ENCODE results near the gene CCDC154.

Gene CCDC154

GRCh38 chr16:1450218-1450617, 5.9 kb upstream of the CCDC154 start (continued):
- TF ChIP-seq REST (tag by site-specific recombination; IDR thresholded peaks at IDR 0.05), result no peak

DNA sequence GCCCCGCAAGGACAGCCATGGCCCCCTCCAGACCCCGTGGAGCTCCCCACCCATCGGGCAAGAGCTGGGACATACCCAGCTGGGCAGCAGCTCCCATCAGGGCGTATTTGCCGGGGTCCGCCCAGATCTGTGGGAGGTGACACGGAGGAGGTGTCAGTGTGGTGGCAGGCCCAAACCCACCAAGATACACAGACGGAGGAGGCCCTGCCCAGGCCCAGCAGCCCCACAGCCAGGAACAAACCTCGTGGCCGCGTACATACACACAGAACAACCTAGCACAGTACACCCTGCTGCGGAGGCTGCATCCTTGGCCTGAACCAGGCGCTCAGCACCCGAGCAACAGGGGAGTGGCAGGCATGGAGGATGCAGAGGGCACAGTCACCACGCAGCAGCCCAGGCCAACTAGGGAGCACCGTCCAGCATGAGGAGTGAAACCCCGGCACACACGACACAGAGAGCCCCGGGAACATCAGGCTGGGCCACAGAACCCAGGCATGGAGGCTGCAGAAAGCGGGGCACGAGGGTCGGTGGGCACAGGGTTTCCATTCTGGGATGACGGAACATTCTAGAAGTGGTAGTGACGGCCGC, 4.9 kb upstream of the CCDC154 start:
- no peaks in the 10 kb centered on the region for H3K9me3 ChIP-seq (ENCODE audit: control insufficient read depth, insufficient read depth, low read depth, low read length)
- peaks cover 0 to 64% of the 10 kb centered on the region in 2 experiments; a peak in 1 of 3 replicates for H3K36me3 ChIP-seq (ENCODE audit: control insufficient read depth in 2 of 2, insufficient read depth in 1 of 2, low read length in 2 of 2)
- no peak overlapping the region for H3K4me3 ChIP-seq (ENCODE audit: low read depth, low read length)
- ChIA-PET POLR2A (no interaction called here), CTCF (no interaction called here)
- no peaks in the 10 kb centered on the region for H3K4me1 ChIP-seq (ENCODE audit: control insufficient read depth, insufficient read depth, low read length)
- no peak overlapping the region for H3K27ac ChIP-seq (ENCODE audit: extremely low read depth, low read depth, low read length)
- TF ChIP-seq ZSCAN30 (tag by site-specific recombination; IDR thresholded peaks at IDR 0.05) (no peak), ZNF664 (tag by site-specific recombination; IDR thresholded peaks at IDR 0.05) (no peak), FEZF1 (tag by site-specific recombination; IDR thresholded peaks at IDR 0.05) (no peak), BCL11B (tag by site-specific recombination; IDR thresholded peaks at IDR 0.05; ENCODE audit: low read depth) (no peak), BCL6B (tag by site-specific recombination; IDR thresholded peaks at IDR 0.05) (no peak), ZNF292 (tag by site-specific recombination; IDR thresholded peaks at IDR 0.05; ENCODE audit: borderline replicate concordance, low read depth) (no peak), OSR2 (tag by site-specific recombination; IDR thresholded peaks at IDR 0.05) (no peak), ZNF610 (tag by site-specific recombination; IDR thresholded peaks at IDR 0.05; ENCODE audit: borderline replicate concordance) (no peak), ZNF76 (tag by site-specific recombination; IDR thresholded peaks at IDR 0.05; ENCODE audit: borderline replicate concordance, low read depth) (no peak), ZNF785 (tag by site-specific recombination; IDR thresholded peaks at IDR 0.05) (no peak), ZNF211 (tag by site-specific recombination; IDR thresholded peaks at IDR 0.05; ENCODE audit: low read depth) (no peak), GLIS2 (tag by site-specific recombination; IDR thresholded peaks at IDR 0.05) (no peak)
- TF ChIP-seq, protein P1, sequence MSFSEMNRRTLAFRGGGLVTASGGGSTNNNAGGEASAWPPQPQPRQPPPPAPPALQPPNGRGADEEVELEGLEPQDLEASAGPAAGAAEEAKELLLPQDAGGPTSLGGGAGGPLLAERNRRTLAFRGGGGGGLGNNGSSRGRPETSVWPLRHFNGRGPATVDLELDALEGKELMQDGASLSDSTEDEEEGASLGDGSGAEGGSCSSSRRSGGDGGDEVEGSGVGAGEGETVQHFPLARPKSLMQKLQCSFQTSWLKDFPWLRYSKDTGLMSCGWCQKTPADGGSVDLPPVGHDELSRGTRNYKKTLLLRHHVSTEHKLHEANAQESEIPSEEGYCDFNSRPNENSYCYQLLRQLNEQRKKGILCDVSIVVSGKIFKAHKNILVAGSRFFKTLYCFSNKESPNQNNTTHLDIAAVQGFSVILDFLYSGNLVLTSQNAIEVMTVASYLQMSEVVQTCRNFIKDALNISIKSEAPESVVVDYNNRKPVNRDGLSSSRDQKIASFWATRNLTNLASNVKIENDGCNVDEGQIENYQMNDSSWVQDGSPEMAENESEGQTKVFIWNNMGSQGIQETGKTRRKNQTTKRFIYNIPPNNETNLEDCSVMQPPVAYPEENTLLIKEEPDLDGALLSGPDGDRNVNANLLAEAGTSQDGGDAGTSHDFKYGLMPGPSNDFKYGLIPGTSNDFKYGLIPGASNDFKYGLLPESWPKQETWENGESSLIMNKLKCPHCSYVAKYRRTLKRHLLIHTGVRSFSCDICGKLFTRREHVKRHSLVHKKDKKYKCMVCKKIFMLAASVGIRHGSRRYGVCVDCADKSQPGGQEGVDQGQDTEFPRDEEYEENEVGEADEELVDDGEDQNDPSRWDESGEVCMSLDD (tag by site-specific recombination; IDR thresholded peaks at IDR 0.05), result no peak
- TF ChIP-seq, protein P2, sequence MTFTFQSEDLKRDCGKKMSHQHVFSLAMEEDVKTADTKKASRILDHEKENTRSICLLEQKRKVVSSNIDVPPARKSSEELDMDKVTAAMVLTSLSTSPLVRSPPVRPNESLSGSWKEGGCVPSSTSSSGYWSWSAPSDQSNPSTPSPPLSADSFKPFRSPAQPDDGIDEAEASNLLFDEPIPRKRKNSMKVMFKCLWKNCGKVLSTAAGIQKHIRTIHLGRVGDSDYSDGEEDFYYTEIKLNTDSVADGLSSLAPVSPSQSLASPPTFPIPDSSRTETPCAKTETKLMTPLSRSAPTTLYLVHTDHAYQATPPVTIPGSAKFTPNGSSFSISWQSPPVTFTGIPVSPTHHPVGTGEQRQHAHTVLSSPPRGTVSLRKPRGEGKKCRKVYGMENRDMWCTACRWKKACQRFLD (tag by site-specific recombination; IDR thresholded peaks at IDR 0.05), result no peak
- TF ChIP-seq, protein P3, sequence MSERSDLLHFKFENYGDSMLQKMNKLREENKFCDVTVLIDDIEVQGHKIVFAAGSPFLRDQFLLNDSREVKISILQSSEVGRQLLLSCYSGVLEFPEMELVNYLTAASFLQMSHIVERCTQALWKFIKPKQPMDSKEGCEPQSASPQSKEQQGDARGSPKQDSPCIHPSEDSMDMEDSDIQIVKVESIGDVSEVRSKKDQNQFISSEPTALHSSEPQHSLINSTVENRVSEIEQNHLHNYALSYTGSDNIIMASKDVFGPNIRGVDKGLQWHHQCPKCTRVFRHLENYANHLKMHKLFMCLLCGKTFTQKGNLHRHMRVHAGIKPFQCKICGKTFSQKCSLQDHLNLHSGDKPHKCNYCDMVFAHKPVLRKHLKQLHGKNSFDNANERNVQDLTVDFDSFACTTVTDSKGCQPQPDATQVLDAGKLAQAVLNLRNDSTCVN (tag by site-specific recombination; optimal IDR thresholded peaks at IDR 0.05), result no peak
- TF ChIP-seq, protein P4, sequence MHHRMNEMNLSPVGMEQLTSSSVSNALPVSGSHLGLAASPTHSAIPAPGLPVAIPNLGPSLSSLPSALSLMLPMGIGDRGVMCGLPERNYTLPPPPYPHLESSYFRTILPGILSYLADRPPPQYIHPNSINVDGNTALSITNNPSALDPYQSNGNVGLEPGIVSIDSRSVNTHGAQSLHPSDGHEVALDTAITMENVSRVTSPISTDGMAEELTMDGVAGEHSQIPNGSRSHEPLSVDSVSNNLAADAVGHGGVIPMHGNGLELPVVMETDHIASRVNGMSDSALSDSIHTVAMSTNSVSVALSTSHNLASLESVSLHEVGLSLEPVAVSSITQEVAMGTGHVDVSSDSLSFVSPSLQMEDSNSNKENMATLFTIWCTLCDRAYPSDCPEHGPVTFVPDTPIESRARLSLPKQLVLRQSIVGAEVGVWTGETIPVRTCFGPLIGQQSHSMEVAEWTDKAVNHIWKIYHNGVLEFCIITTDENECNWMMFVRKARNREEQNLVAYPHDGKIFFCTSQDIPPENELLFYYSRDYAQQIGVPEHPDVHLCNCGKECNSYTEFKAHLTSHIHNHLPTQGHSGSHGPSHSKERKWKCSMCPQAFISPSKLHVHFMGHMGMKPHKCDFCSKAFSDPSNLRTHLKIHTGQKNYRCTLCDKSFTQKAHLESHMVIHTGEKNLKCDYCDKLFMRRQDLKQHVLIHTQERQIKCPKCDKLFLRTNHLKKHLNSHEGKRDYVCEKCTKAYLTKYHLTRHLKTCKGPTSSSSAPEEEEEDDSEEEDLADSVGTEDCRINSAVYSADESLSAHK (tag by site-specific recombination; IDR thresholded peaks at IDR 0.05), result no peak
- TF ChIP-seq, protein P5, sequence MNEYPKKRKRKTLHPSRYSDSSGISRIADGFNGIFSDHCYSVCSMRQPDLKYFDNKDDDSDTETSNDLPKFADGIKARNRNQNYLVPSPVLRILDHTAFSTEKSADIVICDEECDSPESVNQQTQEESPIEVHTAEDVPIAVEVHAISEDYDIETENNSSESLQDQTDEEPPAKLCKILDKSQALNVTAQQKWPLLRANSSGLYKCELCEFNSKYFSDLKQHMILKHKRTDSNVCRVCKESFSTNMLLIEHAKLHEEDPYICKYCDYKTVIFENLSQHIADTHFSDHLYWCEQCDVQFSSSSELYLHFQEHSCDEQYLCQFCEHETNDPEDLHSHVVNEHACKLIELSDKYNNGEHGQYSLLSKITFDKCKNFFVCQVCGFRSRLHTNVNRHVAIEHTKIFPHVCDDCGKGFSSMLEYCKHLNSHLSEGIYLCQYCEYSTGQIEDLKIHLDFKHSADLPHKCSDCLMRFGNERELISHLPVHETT (tag by site-specific recombination; IDR thresholded peaks at IDR 0.05), result no peak
- TF ChIP-seq, protein P6, sequence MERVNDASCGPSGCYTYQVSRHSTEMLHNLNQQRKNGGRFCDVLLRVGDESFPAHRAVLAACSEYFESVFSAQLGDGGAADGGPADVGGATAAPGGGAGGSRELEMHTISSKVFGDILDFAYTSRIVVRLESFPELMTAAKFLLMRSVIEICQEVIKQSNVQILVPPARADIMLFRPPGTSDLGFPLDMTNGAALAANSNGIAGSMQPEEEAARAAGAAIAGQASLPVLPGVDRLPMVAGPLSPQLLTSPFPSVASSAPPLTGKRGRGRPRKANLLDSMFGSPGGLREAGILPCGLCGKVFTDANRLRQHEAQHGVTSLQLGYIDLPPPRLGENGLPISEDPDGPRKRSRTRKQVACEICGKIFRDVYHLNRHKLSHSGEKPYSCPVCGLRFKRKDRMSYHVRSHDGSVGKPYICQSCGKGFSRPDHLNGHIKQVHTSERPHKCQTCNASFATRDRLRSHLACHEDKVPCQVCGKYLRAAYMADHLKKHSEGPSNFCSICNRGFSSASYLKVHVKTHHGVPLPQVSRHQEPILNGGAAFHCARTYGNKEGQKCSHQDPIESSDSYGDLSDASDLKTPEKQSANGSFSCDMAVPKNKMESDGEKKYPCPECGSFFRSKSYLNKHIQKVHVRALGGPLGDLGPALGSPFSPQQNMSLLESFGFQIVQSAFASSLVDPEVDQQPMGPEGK (tag by site-specific recombination; IDR thresholded peaks at IDR 0.05), result no peak

Measured in HEK293 (cell line).